ENCODE measurements around the gene KRT9.
"Not testable (repeated sequence)": the region's sequence is repeated elsewhere in the genome, so short reads cannot be mapped to it uniquely, and the experiment has no call there.

KRT9 gene

DNA sequence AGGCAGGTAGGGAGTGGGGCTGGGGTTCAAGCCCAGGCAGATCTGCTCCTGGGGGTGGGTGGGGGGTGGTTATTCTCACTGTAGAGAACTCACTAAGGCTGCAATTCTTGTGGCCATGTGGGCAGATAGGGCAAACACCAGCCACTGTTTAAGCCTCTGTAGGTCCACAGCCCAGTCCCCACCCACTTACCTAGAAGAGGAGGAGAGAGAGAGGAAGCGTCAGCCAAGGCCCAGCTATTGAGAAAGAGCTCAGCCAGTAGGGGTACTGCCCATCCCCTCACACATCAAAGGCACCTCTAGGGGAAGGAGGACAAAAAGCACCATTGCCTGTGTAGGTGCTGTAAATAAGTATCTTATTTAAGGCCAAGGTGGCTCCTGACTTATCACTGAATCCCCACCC, 27.8 kb upstream of the KRT9 start:
- DNase-seq = no peak

DNA sequence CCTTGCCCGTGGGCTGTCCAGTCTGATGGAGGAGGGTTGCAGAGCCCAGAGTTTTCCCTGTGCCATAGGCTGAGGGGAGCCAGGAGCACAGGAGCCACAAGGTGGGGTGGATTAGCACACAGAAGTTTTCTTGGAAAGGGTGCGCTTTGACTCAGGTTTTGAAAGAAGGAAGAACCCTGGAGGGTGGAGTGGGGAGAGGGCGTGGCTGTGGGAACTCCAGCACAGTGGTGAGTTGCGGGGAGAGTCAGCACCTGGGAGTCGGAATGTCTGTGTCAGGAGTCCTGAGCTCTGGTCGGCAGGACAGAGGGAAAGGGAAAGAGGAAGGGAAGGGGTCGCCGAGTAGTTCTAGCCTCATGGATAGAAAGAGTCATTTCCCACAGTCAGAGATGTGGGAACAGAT, 23.7 kb upstream of the KRT9 start:
- no peak for DNase-seq

DNA sequence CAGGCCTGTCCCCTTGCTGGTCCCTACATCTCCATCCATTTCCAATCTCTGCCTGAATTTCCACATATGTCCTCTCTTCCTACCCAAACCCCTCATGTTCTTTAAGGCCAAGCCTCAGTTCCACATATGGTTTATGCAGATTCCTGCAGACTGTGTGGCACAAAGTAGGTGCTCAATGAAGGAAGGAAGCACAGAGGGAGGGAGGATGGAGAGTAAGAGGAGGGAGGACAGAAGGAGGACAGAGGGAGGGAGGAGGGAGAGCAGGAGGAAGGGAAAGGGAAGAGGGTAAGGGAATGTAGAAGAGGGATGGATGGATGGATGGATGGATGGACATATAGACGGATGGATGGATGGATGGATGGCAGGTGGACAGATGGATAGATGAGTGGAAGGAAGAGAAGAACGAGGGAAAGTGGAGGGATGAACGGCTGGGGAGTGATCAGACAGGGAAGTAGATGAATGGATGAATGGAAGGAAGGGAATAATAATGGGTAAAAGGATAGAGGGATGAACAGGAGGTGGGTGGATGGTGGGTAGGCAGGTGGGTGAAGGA, 22.6 kb upstream of the KRT9 start:
- DNase-seq = no peak

DNA sequence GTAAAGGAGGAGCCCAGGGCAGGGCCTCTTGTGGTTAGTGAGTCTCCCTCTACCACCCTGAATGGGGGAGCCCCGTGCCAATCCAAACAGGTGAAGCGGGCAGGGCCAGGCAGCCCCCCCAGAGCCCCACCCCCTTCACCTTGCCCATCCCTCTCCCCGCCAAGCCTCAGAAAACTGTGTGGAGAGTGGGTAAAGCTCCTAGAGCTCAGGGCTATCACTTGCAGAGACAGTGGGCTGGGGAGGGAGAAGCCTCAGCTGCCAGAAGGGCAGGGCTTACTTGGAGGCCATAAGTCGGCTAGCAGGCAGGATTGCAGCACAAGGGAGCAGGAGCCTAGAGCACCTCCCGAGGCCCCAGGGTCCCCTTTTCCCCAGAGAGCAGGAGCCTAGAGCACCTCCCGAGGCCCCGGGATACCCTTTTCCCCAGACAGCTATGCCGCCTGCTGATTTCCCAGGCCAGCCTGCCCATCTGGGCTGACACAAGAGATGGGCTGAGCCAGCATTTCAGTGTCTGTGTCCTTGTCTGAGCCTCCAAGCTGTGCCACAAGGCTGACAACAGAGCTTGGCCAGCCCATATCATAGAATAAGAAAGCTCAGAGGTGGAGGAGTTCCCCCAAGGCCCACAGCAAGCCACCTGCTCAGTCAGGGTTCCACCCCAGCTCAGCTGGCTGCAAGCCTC, 21.6 kb upstream of the KRT9 start:
- DNase-seq = no peak

DNA sequence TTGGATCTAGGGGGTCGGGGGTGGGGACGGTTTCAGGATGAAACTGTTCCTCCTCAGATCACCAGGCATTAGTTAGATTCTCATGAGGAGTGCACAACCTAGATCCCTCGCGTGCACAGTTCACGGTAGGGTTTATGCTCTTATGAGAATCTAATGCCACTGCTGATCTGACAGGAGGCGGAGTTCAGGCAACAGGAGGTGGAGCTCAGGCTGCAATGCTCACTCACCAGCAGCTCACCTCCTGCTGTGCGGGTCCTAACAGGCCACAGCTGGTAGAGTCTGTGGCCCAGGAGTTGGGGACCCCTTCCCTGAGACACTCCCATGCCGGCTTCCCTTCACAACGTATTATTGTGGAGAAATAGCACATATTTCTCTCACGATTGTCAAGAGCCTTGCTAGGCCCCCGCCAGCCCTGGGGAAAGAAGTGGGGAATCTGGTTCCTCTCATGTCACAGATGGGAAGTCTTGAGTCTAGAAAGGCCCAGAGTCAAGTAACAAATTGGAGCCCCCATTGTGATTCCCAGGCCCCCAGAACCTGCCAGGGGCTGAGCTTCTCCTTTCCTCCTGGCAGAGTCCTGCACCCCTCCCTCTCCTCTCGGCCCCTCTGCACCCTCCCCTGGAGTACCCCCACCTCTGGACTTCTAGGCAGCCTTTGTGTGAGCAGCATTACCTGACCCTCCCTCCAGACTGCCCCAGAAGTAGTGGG, 20.9 kb upstream of the KRT9 start:
- DNase-seq = no peak

DNA sequence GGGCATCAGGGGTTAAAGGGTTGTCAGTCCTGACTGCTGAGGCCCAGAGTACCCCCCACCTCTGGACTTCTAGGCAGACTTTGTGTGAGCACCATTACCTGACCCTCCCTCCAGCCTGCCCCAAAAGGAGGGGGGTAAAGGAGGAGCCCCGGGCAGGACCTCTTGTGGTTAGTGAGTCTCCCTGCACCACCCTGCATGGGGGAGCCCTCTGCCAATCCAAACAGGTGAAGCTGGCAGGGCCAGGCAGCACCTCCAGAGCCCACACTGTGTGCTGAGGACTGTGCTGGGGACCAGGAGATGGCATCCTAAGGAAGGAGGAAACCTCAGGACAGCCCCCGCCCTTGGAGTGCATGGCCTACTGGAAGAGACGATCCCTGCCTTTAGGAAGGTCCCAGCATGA, 17.4 kb upstream of the KRT9 start:
- DNase-seq = no peak

DNA sequence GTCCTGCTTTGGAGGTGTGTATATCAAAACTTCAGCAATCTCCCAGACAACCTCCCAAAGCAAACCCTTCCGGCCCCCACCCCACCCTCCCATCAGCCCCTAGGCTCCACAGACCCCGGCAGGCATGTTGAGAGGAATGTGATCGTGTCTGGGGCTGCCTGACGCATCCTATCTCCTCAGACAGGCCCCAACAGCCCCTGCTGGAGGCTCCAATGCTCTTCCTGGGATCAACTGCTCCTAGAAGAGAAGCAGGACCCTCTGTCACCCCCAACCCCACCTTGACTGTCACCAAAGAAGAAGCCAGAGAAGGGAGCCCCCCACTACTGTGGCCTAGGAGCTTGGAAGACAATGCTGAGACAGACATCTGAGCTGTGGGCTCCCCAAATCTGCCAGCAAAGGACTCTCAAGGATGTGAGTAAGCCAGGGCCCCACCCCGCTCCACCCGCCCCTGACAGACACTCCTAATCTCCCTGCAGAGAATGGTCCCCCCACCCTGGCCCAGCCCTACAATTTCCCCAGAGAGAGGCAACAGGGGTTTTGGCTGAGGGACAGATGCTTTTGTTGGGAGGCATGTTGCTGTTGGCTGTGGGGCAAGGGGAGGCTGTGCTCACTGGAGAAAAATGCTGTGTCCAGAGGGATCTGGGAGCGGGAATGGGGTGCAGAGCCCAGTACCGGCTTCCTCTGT, 16.4 kb upstream of the KRT9 start:
- no peak for DNase-seq

DNA sequence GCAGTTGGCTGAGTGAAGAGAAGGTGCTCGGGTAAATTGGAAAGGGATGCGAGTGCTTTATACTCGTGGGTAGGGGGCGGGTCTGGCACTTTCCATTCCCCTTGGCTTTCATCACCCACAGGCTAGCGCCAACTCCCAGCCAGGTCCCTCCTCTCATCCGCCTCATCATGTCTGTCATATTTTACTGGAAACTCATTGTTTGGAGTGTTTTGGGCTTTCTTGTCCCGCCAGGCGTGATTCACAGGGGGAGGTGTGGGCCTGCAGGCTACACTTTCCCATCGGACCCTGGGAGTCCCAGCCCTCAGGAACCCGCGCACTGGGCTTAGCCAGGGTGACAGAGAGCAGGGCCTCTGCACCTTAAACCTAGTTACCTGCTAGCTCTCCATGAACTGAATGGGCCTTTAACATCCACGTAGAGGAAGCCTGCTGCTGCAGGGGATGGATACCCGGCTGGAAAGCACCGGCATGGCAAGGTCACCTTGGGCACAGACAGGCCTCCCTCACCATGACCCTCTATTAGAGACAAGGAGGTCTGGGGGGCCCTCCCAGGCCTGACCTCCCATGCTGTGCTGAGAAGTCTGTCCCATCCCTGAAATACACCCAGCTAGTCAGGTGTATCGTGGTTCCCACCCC, 15.1 kb upstream of the KRT9 start, which contains the start of gene KRT14:
Gene KRT14, minus strand, starts transcription at position 33 of the 633 bp plus-strand sequence. CDS start 61 bp downstream, outside the sequence.
- no peak for DNase-seq

DNA sequence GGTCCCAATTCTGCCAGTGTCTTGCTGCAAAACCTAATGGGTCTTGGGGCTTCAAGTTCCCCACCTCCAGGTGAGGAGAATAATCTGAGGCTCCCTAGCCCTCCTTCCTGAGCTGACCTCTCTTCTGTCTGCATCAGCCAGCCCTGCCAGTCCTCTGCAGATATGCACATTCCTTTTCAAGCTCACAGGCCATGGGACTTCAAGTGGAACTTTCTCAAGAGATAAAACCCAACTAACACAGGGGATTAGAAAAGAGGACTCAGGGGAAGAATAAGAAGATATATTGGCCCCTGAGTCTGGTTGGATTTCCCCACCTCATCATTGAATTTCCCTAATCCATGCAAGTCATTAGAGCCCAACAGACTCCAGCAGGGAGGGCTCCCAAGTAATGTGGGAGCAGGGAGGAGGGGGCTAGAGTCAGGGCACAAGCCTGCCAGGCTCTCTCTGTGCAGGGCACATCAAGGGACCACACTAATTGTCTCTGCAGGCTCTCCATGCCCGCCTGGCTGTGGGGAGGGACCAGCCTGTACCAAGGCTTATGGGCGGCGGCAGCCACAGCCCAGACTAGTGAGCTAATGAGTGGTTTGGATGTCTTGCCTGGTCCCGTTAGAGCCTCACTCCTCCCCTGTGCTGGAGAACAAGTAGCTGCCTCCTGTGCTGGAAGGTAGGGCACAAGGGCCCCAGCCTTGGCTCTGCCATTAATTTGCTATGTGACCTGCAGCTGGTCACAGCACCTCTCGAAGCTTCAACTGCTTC, 13.6 kb upstream of the KRT9 start:
- no peak for DNase-seq

DNA sequence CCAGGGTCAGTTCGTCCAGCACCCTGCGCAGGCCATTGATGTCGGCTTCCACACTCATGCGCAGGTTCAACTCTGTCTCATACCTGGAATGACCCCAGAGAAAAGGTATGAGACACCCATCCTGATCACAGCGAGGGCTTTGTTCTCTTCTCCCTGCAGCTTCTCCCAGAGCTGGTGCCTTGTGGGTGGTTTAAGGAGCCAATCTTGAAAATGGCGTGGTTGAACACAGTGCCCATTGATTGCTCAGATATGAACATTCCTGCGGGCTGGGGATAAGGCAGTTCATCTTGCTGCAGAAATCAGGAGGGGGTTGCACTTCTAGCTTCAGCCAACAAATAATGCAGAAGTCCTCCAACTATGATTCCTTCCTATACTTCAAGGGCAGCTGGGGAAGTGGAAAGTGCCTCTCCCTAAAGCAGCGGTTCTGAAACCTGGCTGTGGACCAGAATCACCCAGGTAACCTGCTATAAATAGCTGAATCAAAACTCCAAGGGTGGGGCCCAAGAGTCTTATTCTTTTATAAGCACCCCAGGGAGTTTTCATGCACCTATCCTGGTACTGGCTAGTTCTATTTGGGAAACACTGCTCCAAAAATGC, 12.6 kb upstream of the KRT9 start:
- DNase-seq = not testable (repeated sequence)

DNA sequence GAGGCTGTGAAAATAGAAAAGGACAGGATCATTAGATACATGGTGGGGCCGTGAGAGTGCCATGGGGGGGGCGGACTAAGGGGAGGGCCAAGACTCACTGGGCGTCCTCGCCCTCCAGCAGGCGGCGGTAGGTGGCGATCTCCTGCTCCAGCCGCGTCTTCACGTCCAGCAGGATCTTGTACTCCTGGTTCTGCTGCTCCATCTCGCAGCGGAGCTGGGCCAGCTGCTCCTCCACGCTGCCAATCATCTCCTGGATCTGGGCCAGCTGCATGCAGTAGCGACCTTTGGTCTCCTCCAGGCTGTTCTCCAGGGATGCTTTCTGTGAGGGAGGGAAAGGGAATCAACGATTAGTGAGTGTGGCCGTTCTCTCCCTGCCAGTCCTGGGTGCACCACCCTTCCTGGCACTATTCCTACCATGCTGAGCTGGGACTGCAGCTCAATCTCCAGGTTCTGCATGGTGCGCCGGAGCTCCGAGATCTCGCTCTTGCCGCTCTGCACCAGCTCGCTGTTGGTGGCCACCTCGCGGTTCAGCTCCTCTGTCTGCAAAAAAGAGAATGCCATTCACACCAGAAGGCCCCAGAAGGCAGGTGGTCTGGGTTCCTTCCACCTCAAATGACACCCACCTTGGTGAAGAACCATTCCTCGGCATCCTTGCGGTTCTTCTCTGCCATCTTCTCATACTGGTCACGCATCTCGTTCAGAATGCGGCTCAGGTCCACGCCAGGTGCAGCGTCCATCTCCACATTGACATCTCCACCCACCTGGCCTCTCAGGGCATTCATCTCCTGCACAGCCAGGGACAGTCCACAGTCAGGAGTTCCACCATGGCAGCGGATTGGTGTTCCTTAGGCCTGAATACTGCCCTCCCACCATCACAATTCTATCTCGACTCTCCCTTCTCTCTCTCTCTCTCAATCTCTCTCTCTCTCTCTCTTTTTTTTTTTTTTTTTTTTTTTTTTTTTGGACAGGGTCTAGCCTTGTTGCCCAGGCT, 11.6 kb upstream of the KRT9 start:
- no peak for DNase-seq

DNA sequence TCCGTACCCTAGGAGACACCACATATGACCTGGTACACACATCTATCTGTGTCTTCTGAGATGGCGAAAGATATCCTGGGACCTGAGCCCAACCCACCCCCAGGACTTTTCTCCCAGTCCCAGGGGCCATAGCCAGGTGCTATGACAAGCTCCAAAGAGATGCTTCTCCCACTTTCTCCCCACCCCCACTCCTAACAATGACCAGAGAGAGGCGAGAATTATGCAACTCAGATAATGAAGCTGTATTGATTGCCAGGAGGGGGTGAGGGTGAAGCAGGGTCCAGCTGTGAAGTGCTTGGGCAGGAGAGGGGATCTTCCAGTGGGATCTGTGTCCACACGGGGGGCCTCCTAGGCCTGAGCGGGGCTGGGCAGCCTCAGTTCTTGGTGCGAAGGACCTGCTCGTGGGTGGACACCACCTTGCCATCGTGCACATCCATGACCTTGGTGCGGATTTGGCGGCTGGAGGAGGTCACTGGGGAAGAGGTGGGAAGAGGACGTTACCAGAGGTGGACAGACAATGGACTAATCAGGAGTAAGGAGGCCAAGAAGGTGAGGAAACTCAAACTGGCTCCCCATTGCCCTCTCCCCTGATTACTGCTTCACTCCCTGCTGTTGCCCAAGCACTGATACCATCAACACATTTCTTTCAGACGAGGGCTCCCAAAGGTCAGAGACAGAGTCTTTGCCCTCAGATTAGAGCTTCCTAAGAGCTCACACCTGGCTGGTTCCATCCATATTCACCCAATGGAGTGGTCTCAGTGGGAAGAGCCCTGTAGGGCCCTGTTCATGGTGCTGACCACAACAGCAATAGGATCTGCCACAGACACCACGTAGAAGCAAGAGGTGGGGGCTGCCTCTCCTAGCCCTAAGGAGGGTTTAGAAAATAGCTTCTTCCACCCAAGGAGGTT, 10.5 kb upstream of the KRT9 start:
- not testable (repeated sequence) for DNase-seq

DNA sequence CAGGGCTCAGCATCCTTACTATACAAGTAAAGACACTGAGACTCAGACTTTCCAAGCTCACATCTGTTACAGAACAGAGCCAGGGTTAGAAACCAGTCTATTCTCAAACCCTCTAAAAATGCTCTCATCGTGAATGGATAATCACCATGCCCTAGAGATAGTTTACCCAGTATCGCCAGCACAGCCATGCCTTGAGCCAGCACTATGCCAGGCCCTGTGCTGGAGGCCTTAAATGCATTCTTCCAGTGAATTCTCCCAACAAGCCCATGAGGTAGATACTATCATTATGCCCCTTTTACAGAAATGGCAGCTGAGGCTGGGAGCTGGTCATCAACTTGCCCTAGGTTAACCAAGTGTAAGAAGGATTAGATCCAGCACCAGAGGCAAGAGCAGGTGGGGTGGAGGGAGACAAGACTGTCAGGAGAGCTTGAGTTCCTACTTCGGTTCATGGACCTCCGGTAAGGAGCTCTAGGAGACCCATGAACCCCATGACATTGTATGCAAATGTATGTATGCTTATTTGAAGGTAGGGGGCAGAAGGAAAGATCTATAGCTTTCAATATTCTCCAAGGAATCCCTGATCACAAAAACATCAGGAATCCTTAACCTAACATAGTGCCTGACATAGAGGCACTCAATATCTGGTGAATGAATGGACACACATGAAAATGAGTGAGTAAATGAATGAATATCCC, 9.7 kb upstream of the KRT9 start:
- DNase-seq = no peak

DNA sequence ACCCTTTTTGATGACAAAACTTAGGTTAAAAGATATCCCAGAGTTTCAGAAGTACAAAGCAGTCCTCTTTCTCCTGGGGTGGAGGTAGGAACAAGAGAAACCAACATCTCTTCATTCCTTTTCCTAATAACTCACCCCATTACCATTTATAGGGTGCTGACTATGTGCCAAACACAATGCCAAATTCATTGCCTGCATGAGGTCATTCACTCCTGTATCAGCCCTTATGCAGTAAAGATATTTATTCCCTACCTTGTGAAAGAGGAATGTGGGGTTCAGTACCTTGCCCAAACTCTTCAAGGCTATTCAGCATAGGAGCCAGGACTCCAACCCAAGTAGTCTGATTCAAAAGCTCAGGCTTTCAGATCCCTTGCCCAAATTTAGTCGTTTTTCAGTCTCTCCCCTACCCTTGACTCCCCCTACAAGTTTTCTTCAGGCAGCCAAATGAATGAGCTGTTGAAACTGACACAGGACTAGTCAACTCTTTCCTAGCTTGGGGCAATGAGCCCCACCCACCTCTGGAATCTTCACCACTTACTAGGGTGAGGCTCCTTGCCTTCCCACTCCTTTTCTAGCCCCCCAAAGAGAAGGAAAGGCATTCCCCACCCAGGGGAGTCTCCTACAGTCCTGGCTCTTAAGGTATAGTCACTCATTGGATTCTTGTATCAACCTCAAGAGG, 9.0 kb upstream of the KRT9 start:
- no peak for DNase-seq

DNA sequence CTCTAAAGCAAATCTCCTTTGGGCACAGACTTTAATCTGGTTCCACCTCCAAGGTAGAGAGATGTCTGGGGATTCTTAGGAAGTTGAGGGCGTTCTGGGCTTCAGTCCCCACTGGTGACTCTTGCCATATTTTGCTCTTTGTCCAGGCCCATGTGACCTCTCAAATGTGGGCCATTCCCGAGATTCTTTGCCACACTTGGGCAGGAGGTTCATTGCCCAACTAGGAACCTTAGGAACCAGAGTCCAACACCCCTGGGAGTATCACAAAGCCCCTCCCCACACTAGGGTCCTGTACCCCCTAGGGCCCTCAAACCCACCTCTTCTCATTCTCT, 8.4 kb upstream of the KRT9 start:
- DNase-seq = no peak

DNA sequence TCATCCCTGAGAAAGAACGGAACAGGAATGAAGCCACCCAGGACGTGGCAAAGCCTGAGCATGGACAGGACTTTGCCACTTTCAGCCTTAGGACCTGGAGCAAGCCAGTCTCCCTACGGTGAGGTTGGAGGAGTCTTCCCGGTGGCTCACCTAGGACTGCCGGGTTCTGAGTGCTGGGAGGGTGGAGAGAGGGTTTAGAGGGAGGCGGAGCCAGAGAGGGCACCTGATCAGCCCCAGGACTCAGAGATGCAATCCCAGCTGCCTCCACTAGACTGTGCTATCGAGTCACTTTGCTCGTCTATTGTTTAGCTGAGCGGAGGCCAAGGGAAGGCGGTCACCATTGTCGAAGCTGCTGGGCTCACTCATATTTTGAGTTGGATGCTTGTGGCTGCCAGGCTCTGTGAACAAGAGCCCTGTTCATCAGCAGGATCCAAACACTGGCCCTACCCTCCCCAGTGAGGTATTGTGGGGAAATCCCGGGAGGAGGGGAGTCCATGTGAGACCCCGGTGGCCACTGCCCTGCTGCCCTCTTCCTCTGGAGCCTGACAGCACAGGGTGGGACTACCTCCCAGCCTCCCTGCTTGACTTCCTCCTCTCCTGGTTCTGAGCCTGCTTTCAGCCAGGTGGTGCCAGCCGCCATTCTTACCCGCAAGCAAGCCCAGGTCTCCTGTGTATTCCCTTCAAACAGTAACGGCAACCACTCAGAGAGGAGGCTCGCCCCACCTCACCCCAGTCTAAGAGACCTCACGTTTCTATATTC, 7.8 kb upstream of the KRT9 start:
- DNase-seq = no peak

DNA sequence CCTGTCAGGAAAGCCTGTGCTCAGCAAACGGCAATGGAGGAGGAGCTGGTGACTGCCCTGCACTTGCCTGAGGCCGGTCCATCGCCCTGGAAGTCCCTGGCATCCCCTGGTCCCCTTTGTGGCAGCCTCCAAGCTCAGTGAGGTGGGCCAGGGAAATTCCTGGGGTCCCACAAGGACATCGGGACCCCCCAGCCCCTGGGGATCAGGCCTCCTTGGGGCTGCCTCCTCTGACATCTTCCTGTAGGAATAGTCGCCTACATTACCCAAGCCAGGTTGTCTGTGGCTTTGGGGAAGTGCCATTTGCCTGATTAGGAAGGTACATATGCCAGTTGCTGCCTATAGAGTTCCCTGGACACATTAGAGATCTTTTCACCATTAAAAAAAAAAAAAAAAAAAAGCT, 7.1 kb upstream of the KRT9 start:
- no peak for DNase-seq

DNA sequence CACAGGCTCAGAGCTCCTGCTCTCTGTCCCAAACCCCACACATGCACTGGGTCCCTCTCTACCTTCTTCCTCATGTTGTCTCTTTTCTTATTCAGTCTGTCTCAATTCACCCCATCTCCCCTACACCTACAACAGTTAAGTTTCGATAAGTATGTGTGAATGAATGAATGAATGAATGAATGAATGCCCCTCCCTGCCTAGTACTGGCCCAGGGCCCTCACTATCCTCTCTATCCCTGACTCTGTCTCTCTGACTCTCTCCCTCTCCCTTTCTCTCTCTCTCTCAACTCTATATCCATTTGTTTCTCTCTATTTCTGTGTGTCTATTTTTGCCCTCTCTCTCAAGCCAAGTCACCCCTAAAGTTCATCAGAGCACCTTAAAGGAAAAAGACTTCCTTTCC, 6.7 kb upstream of the KRT9 start:
- DNase-seq = no peak

Data from NCI-H524 treated with DMSO at 0.1 percent for 48 hours (cell line).